ENCODE data around the gene CD44. TPM values are rescaled to one million over a fixed set of nuclear protein-coding genes. Genes with fewer than 3 reads are reported as not detected.

Gene CD44
- polyA plus RNA-seq, 1 of the 3 experiments (the other 2 are of a cell fraction), result 457 TPM

DNA sequence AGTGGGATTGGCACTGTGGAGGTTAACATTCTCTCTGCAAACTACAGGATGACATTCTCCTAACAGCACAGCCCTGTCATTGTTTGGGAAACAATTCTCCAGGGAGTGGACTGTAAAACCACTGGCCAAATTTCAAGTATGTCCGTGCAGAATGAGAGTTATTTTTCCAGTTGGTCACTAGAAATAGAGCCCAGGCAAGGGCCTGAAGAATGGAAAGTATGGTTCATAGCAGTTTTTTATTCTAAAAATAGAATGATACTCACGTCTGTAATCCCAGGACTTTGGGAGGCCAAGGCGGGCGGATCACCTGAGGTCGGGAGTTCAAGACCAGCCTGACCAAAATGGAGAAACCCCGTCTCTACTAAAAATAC, 39.0 kb upstream of the CD44 start:
- TF ChIP-seq SMC3 (IDR thresholded peaks at IDR 0.05; ENCODE audit: low read depth, low read length) (no peak), ELF1 (IDR thresholded peaks at IDR 0.05) (no peak), FOXM1 (IDR thresholded peaks at IDR 0.05; ENCODE audit: low read depth) (no peak), MEF2A (IDR thresholded peaks at IDR 0.05; ENCODE audit: borderline replicate concordance, low read depth) (peak; percentile 50; the same call in 1 of the 2 replicates)
- TF ChIP-seq, protein P1, sequence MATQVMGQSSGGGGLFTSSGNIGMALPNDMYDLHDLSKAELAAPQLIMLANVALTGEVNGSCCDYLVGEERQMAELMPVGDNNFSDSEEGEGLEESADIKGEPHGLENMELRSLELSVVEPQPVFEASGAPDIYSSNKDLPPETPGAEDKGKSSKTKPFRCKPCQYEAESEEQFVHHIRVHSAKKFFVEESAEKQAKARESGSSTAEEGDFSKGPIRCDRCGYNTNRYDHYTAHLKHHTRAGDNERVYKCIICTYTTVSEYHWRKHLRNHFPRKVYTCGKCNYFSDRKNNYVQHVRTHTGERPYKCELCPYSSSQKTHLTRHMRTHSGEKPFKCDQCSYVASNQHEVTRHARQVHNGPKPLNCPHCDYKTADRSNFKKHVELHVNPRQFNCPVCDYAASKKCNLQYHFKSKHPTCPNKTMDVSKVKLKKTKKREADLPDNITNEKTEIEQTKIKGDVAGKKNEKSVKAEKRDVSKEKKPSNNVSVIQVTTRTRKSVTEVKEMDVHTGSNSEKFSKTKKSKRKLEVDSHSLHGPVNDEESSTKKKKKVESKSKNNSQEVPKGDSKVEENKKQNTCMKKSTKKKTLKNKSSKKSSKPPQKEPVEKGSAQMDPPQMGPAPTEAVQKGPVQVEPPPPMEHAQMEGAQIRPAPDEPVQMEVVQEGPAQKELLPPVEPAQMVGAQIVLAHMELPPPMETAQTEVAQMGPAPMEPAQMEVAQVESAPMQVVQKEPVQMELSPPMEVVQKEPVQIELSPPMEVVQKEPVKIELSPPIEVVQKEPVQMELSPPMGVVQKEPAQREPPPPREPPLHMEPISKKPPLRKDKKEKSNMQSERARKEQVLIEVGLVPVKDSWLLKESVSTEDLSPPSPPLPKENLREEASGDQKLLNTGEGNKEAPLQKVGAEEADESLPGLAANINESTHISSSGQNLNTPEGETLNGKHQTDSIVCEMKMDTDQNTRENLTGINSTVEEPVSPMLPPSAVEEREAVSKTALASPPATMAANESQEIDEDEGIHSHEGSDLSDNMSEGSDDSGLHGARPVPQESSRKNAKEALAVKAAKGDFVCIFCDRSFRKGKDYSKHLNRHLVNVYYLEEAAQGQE (IDR thresholded peaks at IDR 0.05; ENCODE audit: low read depth, low read length), result no peak
- TF ChIP-seq, protein P2, sequence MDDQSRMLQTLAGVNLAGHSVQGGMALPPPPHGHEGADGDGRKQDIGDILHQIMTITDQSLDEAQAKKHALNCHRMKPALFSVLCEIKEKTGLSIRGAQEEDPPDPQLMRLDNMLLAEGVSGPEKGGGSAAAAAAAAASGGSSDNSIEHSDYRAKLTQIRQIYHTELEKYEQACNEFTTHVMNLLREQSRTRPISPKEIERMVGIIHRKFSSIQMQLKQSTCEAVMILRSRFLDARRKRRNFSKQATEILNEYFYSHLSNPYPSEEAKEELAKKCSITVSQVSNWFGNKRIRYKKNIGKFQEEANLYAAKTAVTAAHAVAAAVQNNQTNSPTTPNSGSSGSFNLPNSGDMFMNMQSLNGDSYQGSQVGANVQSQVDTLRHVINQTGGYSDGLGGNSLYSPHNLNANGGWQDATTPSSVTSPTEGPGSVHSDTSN (IDR thresholded peaks at IDR 0.05), result no peak
- TF ChIP-seq, protein P3, sequence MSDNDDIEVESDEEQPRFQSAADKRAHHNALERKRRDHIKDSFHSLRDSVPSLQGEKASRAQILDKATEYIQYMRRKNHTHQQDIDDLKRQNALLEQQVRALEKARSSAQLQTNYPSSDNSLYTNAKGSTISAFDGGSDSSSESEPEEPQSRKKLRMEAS (IDR thresholded peaks at IDR 0.05; ENCODE audit: low read depth), result 0 out of 2 replicates have a peak, but pooled peaks have one; percentile 6
- no peak for DNase-seq
- Histone ChIP-seq H2AFZ (ENCODE audit: low read depth) (no peak overlapping the region), H3K79me2 (ENCODE audit: insufficient read depth) (no peaks in the 10 kb centered on the region), H3F3A (replicated peaks; ENCODE audit: insufficient read depth) (peaks cover 13% of the 10 kb centered on the region), H3K4me1 (ENCODE audit: control insufficient read depth in 1 of 2, insufficient read depth in 2 of 2, low read depth in 1 of 2, low read length in 1 of 2) (no peaks in the 10 kb centered on the region; a peak in 1 of 4 replicates), H3K27ac (ENCODE audit: low read depth in 2 of 2, low read length in 1 of 2) (peak overlapping the region in 1 of 2 experiments; percentile 64; a peak in 3 of 4 replicates), H3K9me3 (no peaks in the 10 kb centered on the region), H3K4me2 (no peak overlapping the region), H3K9me2 (no peaks in the 10 kb centered on the region), H3K4me3 (ENCODE audit: low read depth in 2 of 2, low read length in 1 of 2) (no peak overlapping the region), H3K27me3 (ENCODE audit: insufficient read depth) (no peaks in the 10 kb centered on the region), H3K36me3 (replicated peaks in 1 of 2; ENCODE audit: control insufficient read depth in 1 of 2, insufficient read depth in 2 of 2, low read length in 1 of 2) (no peaks in the 10 kb centered on the region), H4K20me1 (ENCODE audit: insufficient read depth) (no peaks in the 10 kb centered on the region), H3K9ac (no peak overlapping the region)
- WGBS (ENCODE audit: low lambda C conversion rate), result 79% methylated on average over 6 of the region's 6 CpGs
- ChIA-PET CTCF (no interaction called here), POLR2A (no interaction called here)

DNA sequence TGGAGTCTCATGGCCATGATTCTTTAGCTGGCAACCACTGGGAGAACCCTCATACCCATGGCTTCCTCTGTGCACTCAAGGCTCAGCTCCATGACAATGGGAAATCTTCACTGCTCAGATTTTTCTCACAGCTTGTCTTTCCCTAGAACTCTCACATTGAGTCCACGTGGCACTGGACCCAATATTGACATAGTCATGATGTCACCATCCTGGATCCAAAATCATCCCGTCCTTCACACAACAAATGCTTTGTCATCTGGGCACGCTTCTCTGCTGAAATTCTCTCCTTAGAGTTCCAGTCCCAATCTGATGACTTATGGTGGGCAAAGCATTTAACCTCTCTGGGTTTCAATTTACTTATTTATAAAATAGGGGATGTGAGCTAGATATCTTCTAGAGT, 37.7 kb upstream of the CD44 start:
- no peaks in the 10 kb centered on the region for H3K27me3 ChIP-seq (ENCODE audit: insufficient read depth)
- no peak for DNase-seq
- POLR2A ChIA-PET, result no interaction called here
- H3F3A ChIP-seq (replicated peaks; ENCODE audit: insufficient read depth), result peaks cover 13% of the 10 kb centered on the region
- CTCF ChIA-PET, result no interaction called here
- no peaks in the 10 kb centered on the region for H3K79me2 ChIP-seq (ENCODE audit: insufficient read depth)
- TF ChIP-seq MEF2A (IDR thresholded peaks at IDR 0.05; ENCODE audit: borderline replicate concordance, low read depth), result no peak
- TF ChIP-seq RFX5 (IDR thresholded peaks at IDR 0.05; ENCODE audit: low read length), result no peak
- no peak for TF ChIP-seq NRF1 (IDR thresholded peaks at IDR 0.05; ENCODE audit: low read depth, low read length)
- no peak for TF ChIP-seq NFIC (IDR thresholded peaks at IDR 0.05; ENCODE audit: borderline replicate concordance)
- no peak for TF ChIP-seq FOXM1 (IDR thresholded peaks at IDR 0.05; ENCODE audit: low read depth)
- no peak for TF ChIP-seq EP300 (IDR thresholded peaks at IDR 0.05; ENCODE audit: borderline replicate concordance in 1 of 2, low read depth in 1 of 2, low read length in 1 of 2)
- no peak for TF ChIP-seq JUND (IDR thresholded peaks at IDR 0.05)
- no peak for TF ChIP-seq FOXJ3 (CRISPR knock-in tag; IDR thresholded peaks at IDR 0.05)
- no peak for TF ChIP-seq GATA2 (CRISPR knock-in tag; IDR thresholded peaks at IDR 0.05)
- TF ChIP-seq, protein P4, sequence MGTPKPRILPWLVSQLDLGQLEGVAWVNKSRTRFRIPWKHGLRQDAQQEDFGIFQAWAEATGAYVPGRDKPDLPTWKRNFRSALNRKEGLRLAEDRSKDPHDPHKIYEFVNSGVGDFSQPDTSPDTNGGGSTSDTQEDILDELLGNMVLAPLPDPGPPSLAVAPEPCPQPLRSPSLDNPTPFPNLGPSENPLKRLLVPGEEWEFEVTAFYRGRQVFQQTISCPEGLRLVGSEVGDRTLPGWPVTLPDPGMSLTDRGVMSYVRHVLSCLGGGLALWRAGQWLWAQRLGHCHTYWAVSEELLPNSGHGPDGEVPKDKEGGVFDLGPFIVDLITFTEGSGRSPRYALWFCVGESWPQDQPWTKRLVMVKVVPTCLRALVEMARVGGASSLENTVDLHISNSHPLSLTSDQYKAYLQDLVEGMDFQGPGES (IDR thresholded peaks at IDR 0.05; ENCODE audit: low read depth, low read length), result no peak
- TF ChIP-seq, protein P5, sequence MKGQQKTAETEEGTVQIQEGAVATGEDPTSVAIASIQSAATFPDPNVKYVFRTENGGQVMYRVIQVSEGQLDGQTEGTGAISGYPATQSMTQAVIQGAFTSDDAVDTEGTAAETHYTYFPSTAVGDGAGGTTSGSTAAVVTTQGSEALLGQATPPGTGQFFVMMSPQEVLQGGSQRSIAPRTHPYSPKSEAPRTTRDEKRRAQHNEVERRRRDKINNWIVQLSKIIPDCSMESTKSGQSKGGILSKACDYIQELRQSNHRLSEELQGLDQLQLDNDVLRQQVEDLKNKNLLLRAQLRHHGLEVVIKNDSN (IDR thresholded peaks at IDR 0.05; ENCODE audit: borderline replicate concordance, low read depth), result no peak
- TF ChIP-seq, protein P6, sequence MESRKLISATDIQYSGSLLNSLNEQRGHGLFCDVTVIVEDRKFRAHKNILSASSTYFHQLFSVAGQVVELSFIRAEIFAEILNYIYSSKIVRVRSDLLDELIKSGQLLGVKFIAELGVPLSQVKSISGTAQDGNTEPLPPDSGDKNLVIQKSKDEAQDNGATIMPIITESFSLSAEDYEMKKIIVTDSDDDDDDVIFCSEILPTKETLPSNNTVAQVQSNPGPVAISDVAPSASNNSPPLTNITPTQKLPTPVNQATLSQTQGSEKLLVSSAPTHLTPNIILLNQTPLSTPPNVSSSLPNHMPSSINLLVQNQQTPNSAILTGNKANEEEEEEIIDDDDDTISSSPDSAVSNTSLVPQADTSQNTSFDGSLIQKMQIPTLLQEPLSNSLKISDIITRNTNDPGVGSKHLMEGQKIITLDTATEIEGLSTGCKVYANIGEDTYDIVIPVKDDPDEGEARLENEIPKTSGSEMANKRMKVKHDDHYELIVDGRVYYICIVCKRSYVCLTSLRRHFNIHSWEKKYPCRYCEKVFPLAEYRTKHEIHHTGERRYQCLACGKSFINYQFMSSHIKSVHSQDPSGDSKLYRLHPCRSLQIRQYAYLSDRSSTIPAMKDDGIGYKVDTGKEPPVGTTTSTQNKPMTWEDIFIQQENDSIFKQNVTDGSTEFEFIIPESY (IDR thresholded peaks at IDR 0.05; ENCODE audit: borderline replicate concordance, low read depth), result no peak
- no peak for TF ChIP-seq EZH2phosphoT487 (IDR thresholded peaks at IDR 0.05; ENCODE audit: borderline replicate concordance, low read depth)
- no peak for TF ChIP-seq YY1 (IDR thresholded peaks at IDR 0.05; ENCODE audit: low read depth)
- TF ChIP-seq SMC3 (IDR thresholded peaks at IDR 0.05; ENCODE audit: low read depth, low read length), result no peak
- H3K9me3 ChIP-seq, result no peaks in the 10 kb centered on the region
- no peak overlapping the region for H3K4me2 ChIP-seq
- H3K27ac ChIP-seq (ENCODE audit: low read depth in 2 of 2, low read length in 1 of 2), result no peak overlapping the region
- no peaks in the 10 kb centered on the region for H3K9me2 ChIP-seq
- no peaks in the 10 kb centered on the region for H3K36me3 ChIP-seq (replicated peaks in 1 of 2; ENCODE audit: control insufficient read depth in 1 of 2, insufficient read depth in 2 of 2, low read length in 1 of 2)
- H3K9ac ChIP-seq, result no peak overlapping the region
- WGBS (ENCODE audit: low lambda C conversion rate), result 83% methylated on average over 3 of the region's 3 CpGs
- no peaks in the 10 kb centered on the region for H4K20me1 ChIP-seq (ENCODE audit: insufficient read depth)
- H2AFZ ChIP-seq (ENCODE audit: low read depth), result no peak overlapping the region
- H3K4me3 ChIP-seq (ENCODE audit: low read depth in 2 of 2, low read length in 1 of 2), result no peak overlapping the region
- no peaks in the 10 kb centered on the region; a peak in 1 of 4 replicates for H3K4me1 ChIP-seq (ENCODE audit: control insufficient read depth in 1 of 2, insufficient read depth in 2 of 2, low read depth in 1 of 2, low read length in 1 of 2)
